Effector CD4-positive, alpha-beta T cell (primary cell): ENCODE data around the gene PEPD.

Source experiments
- DNase-seq: peaks from one replicate; pipeline ENCODE4 v3.0.0-alpha.2; 2020

PEPD gene

DNA sequence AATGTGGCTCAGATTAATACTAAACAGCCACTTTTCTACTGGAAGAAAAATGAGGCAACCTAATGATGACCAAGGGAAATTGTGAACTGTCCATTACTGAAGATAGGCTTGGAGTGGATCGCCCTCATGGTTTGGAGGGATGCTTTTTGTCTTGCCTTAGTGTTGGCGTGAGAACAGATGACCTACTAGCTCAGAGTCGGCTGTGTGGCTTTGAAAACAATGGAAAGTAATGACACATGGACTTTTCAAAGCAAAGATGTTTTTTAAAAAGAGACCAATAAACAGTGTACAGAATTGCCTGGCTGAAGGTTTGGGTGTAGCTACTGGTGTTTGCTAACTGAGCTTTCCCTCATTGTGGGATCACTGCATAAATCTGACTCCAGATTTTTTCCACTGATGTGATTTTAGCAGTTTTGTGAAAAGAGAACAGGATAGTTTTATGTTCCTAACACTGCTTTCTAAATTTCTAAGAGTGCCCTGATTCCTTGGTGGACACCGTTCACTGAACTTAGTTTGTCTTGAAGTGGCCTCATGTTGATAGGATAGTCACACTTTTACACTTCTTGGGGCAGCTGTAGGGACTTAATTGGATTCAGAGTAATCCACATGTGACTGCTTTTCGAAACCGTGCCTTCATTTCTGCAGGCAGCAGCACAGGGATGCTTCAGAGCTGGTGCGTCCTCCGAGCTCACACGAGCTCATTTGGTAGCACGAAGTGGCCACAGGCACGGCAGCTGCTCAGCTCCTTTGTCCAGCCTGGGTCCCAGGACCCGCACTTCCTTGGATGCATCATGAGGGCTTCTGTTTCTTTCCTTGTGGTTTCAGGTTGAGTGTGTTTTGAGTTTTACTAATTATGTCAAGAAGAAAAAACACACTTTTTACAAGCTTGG lies 143.8 kb downstream of the PEPD start:
- no peak for DNase-seq

DNA sequence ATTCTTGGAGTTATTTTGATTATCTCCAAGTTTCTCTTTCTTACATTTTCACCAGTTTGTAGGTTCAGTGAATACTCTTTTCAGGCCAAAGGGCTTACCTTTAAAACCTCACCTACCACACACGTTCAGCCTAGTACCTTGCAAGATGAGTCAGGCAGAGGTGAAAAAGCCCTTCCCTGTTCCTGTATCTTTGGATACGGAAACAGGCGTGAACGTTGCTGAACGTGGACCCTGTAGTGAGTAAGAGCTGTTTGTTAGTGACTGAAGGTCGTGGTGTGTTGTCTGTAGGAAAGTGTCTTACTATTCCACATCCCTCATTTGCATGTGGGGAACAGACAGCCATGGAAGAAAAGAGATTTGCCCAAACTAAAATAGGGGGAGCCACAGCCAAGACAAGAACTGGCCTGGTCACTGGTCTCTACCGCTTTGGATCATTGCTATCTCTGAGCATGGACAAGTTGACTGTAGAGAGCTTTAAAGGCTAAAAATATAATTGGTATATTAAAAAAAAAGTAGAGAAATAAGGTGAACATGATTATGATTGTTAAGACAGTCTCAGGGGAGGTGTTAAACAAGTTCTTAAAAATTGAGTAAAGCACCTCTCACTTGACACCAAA lies 144.5 kb downstream of the PEPD start:
- no peak for DNase-seq

DNA sequence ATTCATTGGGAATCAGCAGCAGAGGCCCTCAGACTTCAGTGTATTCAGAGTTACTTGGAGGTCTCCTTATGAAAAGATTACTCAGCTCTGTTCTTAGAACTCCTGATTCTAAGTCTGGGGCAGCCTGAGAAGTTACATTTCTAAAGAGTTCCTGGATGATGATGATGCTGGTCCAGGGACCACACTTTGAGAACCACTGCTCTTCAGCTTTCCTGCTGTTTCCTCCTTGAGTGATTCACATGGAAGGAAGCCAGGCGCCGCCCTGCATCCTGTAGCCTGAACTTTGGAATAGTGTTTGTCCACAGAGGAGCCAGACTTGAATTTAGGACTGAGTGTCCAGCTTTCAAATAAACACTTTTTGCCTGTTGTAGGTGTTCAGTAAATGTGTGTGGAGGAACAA lies 145.2 kb downstream of the PEPD start:
- no peak for DNase-seq

DNA sequence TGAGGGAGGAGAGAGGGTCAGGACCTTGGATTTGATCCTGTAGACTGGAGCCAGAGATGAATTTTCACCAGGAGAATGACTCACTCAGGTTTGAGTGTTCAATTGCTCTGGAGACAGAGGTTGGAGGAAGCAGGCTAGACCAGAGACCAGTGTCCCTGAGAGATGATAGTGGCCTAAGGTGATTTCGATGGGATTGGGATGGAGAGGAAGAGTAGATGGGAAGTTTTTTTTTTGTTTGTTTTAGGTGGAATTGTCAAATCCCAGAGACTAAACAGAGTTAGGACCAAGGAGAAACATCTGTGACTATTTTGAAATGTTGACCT lies 145.8 kb downstream of the PEPD start:
- no peak for DNase-seq

DNA sequence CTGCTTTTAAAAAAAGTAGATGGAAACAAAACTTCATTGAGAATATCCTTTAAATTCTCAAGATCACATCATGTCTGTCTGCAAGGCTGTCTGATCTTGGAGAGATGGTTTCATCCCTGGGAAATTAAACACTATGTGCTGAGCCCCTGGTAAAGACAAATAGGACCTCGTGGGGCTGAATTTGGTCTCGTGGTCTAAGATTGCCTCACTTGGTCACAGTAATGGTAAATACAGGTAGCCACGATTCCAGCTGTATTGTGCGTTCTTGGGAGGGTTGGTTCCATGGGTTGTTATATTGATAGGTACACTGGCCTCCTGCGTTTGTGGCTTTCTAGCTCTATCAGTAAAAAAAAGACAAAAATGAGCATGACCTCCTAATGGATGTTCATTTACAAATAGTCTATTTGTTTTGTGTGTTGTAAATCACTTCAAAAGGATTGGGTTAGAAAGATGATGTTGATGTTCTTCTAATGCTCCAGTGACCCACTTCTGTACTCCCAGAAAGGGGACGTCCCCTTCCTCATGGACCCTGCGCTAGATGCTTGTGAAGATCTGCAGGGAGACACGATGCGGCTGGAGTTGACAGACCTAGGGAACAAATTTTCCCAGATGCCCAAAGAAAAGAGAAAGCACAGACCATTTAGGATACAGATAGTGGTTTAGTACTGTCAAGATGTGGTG lies 146.3 kb downstream of the PEPD start:
- no peak for DNase-seq

DNA sequence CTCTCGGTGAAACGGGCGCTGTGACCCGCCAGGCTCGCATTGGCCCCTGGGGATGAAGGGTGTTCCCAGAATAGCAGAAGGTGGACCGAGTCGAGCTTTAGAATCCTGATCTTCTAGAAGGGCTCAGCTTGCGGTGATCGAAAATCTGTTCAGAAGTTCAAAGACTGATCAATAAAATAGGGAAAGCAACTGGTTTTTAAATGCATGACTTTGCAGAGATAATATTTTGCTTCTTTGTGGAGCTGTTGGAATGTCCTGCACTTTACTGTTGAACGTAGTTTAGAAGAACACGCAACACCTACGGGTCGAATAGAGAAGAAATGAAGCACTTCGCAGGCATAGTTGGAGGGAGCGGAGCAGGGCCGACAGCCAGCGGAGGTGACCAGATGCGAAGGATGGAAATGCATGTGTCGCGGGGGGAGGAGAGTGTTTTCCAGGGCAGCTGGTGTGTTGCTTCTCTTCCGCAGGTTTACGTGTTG lies 147.3 kb downstream of the PEPD start:
- DNase-seq, result no peak

GRCh38 chr19:33373453-33374235 lies 147.9 kb downstream of the PEPD start, which contains the start of gene CEBPG:
CEBPG (plus strand) TSS chr19:33373709; CDS start chr19:33379240, 5,531 bp downstream.
- peak; percentile 93 for DNase-seq

GRCh38 chr19:33370783-33371182 lies 150.8 kb downstream of the PEPD start:
- no peak for DNase-seq

GRCh38 chr19:33368074-33368864 lies 153.3 kb downstream of the PEPD start:
- DNase-seq, result no peak

- no peak for DNase-seq
Observed at GRCh38 chr19:33366897-33367296, 154.7 kb downstream of the PEPD start.

- DNase-seq, result no peak
Observed at GRCh38 chr19:33366127-33366526, 155.5 kb downstream of the PEPD start.

GRCh38 chr19:33365691-33366090 lies 155.9 kb downstream of the PEPD start:
- DNase-seq, result no peak

- no peak for DNase-seq
Observed at GRCh38 chr19:33363476-33363875, 158.1 kb downstream of the PEPD start.

DNA sequence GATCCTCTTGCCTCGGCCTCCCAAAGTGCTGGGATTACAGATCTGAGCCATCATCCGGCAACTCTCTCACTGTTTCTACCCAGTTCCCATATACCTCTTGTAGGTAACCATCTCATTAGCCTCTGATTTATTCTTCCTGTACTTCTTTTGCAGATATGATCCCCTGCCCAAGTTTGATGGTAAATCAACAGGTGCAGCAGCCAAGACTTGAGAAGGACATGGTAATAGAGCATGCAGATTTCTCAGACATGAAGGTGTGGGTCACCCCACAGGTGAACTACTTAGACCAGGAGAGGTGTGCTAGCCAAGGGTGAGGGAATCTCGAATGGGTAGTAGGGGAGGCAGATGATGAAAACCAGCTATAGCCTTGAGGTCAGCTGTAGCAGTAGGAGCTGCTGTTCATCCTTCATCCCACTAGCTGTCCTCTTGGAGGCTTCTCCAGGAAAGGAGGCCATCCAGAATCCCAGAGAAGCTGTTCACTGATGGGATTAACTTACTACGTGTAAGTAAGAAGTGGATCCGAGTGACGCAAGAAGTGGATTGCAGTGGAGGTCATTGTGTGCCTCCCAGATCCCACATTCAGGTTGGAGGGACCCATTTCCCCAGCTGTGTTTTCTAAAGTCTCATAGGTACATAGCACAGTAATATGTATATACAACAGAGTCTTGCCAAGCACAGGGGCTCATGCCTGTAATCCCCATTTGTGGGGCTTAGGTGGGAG lies 158.9 kb downstream of the PEPD start:
- DNase-seq, result no peak

DNA sequence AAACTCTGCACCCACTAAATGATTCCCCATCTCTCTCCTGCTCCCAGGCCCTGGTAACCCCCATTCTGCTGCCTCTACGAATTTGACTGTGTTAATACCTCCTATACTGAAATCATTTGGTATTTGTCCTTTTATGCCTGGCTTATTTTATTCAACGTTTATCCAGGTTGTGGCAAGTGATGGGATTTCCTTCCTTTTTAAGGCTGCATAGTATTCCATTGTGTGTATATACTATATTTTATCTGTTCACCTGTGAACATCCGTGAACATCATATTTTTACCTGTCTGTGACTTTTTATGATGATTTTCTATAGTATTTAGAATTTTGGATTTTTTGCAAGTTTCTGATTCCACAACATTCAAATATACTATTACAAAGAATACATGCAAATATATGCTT lies 162.0 kb downstream of the PEPD start:
- no peak for DNase-seq

DNA sequence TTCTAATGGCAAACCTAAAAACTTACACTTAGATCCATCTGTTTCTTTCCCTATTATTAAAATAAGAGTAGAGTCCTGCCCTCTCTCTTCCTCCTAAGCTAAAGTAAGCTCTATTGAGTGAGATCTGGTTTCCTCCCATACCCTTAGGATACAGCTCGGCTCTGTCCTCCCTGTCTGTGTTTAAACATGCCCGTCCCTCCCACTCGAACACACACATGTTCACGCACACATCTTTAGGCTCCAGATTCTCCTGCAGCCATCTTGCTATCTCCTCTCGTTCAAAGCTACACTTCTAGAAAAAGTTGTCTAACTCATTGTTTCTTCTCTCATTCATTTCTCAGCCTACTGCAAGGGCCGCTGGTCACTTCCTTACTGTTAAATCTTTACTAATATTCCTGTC lies 163.2 kb downstream of the PEPD start:
- no peak for DNase-seq

- no peak for DNase-seq
Observed at GRCh38 chr19:33357556-33357955, 164.0 kb downstream of the PEPD start.

DNA sequence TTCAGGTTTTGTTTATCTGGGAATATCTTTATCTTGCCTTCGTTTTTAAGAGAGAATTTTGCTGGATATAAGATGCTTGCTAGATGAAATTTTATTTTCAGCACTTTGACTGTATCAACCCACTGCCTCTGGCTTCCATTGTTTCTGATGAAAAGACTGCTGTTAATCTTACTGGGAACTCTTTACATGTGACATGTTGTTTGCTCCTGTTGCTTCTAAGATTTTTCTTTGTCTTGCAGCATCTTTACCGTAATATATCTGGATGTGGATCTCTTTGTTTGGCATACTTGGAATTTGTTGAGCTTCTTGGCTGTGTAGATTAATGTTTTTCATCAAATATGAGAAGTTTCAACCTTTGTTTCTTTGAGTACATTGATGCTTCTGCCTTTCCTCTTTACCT lies 166.1 kb downstream of the PEPD start:
- DNase-seq, result no peak

DNA sequence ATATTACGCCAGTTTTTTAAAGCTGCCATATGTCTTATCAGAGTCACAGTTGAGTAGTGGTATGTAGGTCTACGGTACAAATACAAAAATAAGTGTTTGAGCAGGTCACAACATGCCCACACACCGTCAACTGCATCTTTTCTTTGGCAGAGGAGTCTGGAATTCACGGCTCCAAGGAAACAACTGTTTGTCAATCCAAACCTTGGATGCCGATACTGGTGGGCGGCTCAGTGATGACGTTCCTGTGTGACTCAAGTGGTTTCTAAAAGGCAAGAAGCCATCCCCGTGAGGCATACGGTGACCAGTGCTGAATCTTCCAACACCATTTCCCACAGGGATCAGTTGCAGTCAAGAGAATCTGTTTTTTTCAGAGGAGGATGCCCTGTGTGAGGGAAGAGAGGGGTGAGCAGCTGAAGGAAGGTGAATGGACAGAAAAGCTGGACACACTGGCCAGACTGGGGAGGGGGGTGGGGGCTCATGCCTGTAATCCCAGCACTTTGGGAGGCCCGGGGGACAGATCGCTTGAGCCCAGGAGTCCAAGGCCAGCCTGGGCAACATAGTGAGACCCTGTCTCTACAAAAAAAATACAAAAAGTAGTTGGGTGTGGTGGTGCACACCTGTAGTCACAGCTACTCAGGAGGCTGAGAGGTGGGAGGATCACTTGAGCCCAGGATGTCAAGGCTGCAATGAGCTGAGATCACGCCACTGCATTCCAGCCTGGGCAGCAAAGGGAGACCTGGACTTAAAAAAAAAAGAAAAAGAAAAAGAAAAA lies 170.9 kb downstream of the PEPD start:
- no peak for DNase-seq
